HG03565 (cell line): ENCODE data around the gene HK3.
"Not testable (repeated sequence)": the region's sequence is repeated elsewhere in the genome, so short reads cannot be mapped to it uniquely, and the experiment has no call there.

Experiments used
- ATAC-seq: cut with Tn5 transposase; IDR thresholded peaks from one replicate; pipeline ENCODE4 v1.9.1; 2021; ENCODE audit warnings: mild to moderate bottlenecking, moderate library complexity; ENCODE audit not compliant: unreplicated experiment

HK3 gene

GRCh38 chr5:176883700-176884570, 15.2 kb downstream of the HK3 start:
- no peak for ATAC-seq

GRCh38 chr5:176882567-176882903, 16.6 kb downstream of the HK3 start:
- no peak for ATAC-seq

- ATAC-seq = no peak
Observed at GRCh38 chr5:176881816-176882566, 17.2 kb downstream of the HK3 start.

- ATAC-seq = no peak
Observed at GRCh38 chr5:176881021-176881749, 18.0 kb downstream of the HK3 start.

GRCh38 chr5:176880366-176881020, 18.7 kb downstream of the HK3 start:
- ATAC-seq = no peak

- no peak for ATAC-seq
Observed at GRCh38 chr5:176879663-176880361, 19.3 kb downstream of the HK3 start.

- ATAC-seq = no peak
Observed at GRCh38 chr5:176878906-176879662, 20.1 kb downstream of the HK3 start.

GRCh38 chr5:176878463-176878862, 20.7 kb downstream of the HK3 start:
- ATAC-seq = no peak

- ATAC-seq = no peak
Observed at GRCh38 chr5:176877793-176878331, 21.3 kb downstream of the HK3 start.

- ATAC-seq = no peak
Observed at GRCh38 chr5:176876506-176877431, 22.4 kb downstream of the HK3 start.

- ATAC-seq = no peak
Observed at GRCh38 chr5:176875783-176876505, 23.2 kb downstream of the HK3 start.

GRCh38 chr5:176875014-176875550, 24.1 kb downstream of the HK3 start:
- ATAC-seq = no peak

GRCh38 chr5:176874198-176874780, 24.9 kb downstream of the HK3 start:
- ATAC-seq = no peak

GRCh38 chr5:176873541-176874172, 25.5 kb downstream of the HK3 start:
- no peak for ATAC-seq

GRCh38 chr5:176873011-176873410, 26.1 kb downstream of the HK3 start:
- ATAC-seq = not testable (repeated sequence)

- ATAC-seq = not testable (repeated sequence)
Observed at GRCh38 chr5:176872586-176872985, 26.6 kb downstream of the HK3 start.

- ATAC-seq = not testable (repeated sequence)
Observed at GRCh38 chr5:176870644-176871043, 28.5 kb downstream of the HK3 start.
